ENCODE results near the gene DDX23. TPM values are rescaled to one million over a fixed set of nuclear protein-coding genes. Genes with fewer than 3 reads are reported as not detected.

The DDX23 gene
- total RNA-seq, 1 experiment from 2014 or later, result 98.1 TPM

DNA sequence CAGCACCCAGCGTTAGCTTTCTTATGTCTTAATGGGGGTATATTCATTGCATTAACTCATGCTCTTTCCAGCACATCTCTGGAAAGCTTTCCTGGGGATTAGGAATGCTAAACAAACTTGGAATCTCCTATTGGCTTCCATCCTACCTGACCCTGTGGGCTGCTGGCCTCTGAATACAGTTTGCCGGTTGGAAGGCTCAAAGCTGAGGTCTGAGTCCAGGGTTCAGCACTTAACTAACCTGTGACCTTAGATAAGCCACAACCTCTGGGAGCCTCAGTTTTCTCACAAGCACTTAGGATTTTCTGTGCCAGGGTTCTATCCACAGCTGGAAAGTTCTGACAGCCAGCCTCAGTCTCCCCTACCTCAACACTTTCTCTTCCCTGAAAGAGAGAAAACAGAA, 26.6 kb upstream of the DDX23 start:
- no peak overlapping the region for H3K56ac ChIP-seq (ENCODE audit: insufficient read length, low read depth, low read length)
- no peaks in the 10 kb centered on the region for H3K27me3 ChIP-seq (ENCODE audit: insufficient read depth, low read length)
- H3K27ac Mint-ChIP-seq, result no peak overlapping the region; a peak in 1 of 7 replicates
- H3K27me3 Mint-ChIP-seq (ENCODE audit: low read depth), result peaks cover 19% of the 10 kb centered on the region
- TF ChIP-seq, protein P1, sequence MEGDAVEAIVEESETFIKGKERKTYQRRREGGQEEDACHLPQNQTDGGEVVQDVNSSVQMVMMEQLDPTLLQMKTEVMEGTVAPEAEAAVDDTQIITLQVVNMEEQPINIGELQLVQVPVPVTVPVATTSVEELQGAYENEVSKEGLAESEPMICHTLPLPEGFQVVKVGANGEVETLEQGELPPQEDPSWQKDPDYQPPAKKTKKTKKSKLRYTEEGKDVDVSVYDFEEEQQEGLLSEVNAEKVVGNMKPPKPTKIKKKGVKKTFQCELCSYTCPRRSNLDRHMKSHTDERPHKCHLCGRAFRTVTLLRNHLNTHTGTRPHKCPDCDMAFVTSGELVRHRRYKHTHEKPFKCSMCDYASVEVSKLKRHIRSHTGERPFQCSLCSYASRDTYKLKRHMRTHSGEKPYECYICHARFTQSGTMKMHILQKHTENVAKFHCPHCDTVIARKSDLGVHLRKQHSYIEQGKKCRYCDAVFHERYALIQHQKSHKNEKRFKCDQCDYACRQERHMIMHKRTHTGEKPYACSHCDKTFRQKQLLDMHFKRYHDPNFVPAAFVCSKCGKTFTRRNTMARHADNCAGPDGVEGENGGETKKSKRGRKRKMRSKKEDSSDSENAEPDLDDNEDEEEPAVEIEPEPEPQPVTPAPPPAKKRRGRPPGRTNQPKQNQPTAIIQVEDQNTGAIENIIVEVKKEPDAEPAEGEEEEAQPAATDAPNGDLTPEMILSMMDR (conservative IDR thresholded peaks at IDR 0.05), result no peak
- no peaks in the 10 kb centered on the region for H3K36me3 Mint-ChIP-seq (ENCODE audit: insufficient read depth in 1 of 3, low read depth in 3 of 3)
- no peak overlapping the region for H2BK15ac ChIP-seq (ENCODE audit: low read depth, low read length)
- no peak overlapping the region for H3T11ph ChIP-seq (ENCODE audit: low read length)
- H3K9ac ChIP-seq (ENCODE audit: extremely low read depth, insufficient read length, low read length), result no peak overlapping the region
- peaks cover 4% of the 10 kb centered on the region; the same call in 1 of the 2 replicates for H3K4me1 ChIP-seq (ENCODE audit: insufficient read depth, low read length)
- H4K5ac ChIP-seq (ENCODE audit: insufficient read length, low read depth, low read length), result no peak overlapping the region
- no peaks in the 10 kb centered on the region for H4K20me1 ChIP-seq (ENCODE audit: control insufficient read depth, insufficient read depth, insufficient read length)
- no peak overlapping the region for H2BK12ac ChIP-seq (ENCODE audit: insufficient read length, low read depth, low read length)
- H3K4me1 Mint-ChIP-seq, result peaks cover 19 to 34% of the 10 kb centered on the region in 2 experiments
- no peak overlapping the region for H3K23ac ChIP-seq (ENCODE audit: insufficient read length, low read depth, low read length)
- no peak overlapping the region for H2BK120ac ChIP-seq (ENCODE audit: low read depth, low read length, poor library complexity, severe bottlenecking)
- no peak overlapping the region for H3K14ac ChIP-seq (ENCODE audit: insufficient read depth, low read length)
- no peak overlapping the region for H4K91ac ChIP-seq (ENCODE audit: insufficient read length, low read depth, low read length)
- no peak overlapping the region for H3K4me3 Mint-ChIP-seq
- no peaks in the 10 kb centered on the region for H3K79me1 ChIP-seq (ENCODE audit: insufficient read depth, low read depth, low read length, poor library complexity, severe bottlenecking)
- no peaks in the 10 kb centered on the region for H3K79me2 ChIP-seq (ENCODE audit: insufficient read depth, low read length)
- no peak overlapping the region for H3K4me2 ChIP-seq (ENCODE audit: insufficient read depth, insufficient read length, low read length)
- H2AFZ ChIP-seq (ENCODE audit: low read length), result no peak overlapping the region
- H4K8ac ChIP-seq (replicated peaks; ENCODE audit: insufficient read length, low read depth, low read length), result no peak overlapping the region
- no peak overlapping the region for H2BK20ac ChIP-seq (ENCODE audit: low read depth, low read length, poor library complexity, severe bottlenecking)
- H3K9me3 ChIP-seq (ENCODE audit: control insufficient read depth, low read depth, low read length), result no peaks in the 10 kb centered on the region
- no peaks in the 10 kb centered on the region for H3K9me3 Mint-ChIP-seq
- no peak for DNase-seq
- no peak overlapping the region for H3K27ac ChIP-seq (ENCODE audit: insufficient read length, low read depth, low read length)
- no peak overlapping the region for H3K4ac ChIP-seq (ENCODE audit: low read depth, low read length)
- no peaks in the 10 kb centered on the region for H3K23me2 ChIP-seq (ENCODE audit: insufficient read length, low read depth, low read length, poor library complexity, severe bottlenecking)
- WGBS (ENCODE audit: extremely low coverage, insufficient read length, low lambda C conversion rate), result no CpG with 5 or more reads among the region's 2 CpGs
- H2AK5ac ChIP-seq (ENCODE audit: insufficient read length, low read length), result no peak overlapping the region
- no peak overlapping the region for H2BK5ac ChIP-seq (ENCODE audit: insufficient read length, low read length)
- no peak overlapping the region for H3K18ac ChIP-seq (ENCODE audit: insufficient read length, low read depth, low read length)

All from H9 (cell line).